ENCODE measurements around the gene GVQW3.

GVQW3 gene

GRCh38 chr11:76380977-76381719, at the start of gene GVQW3, which contains the start of gene THAP12:
GVQW3 (plus strand) TSS chr11:76381323; CDS start chr11:76381829, 506 bp downstream.
THAP12 (minus strand) TSS chr11:76381132; CDS start chr11:76380836, 296 bp downstream.
- peak; percentile 93 to 95 for DNase-seq (ENCODE audit: low read depth in 2 of 2, low spot score in 1 of 2)

GRCh38 chr11:76334826-76335389, 46.2 kb upstream of the GVQW3 start:
- no peak for DNase-seq (ENCODE audit: low read depth in 2 of 2, low spot score in 1 of 2)

GRCh38 chr11:76335842-76336241, 45.3 kb upstream of the GVQW3 start:
- DNase-seq (ENCODE audit: low read depth in 2 of 2, low spot score in 1 of 2), result no peak

DNA sequence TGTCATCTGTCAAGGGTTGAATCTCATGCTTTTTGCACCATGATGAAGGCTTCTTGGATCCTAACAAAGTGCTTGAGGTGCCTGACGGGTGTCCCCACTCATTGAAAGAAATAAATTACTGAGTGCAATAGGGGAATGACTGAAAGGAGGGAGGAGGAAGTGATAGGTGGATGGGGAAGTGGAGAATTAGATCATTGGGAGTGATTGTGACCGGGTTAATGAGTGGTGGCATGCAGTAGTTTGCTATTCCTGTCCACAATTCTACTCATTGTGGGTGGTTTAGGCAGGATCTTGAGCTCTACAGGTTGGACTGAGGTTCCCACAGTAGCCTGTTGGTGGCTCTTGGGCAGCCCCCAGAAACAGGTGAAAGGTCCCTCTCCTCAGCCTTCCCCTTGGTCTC, 44.5 kb upstream of the GVQW3 start:
- no peak for DNase-seq (ENCODE audit: low read depth in 2 of 2, low spot score in 1 of 2)

GRCh38 chr11:76337469-76337868, 43.7 kb upstream of the GVQW3 start:
- no peak for DNase-seq (ENCODE audit: low read depth in 2 of 2, low spot score in 1 of 2)

GRCh38 chr11:76337923-76338322, 43.2 kb upstream of the GVQW3 start:
- DNase-seq (ENCODE audit: low read depth in 2 of 2, low spot score in 1 of 2), result no peak

- DNase-seq (ENCODE audit: low read depth in 2 of 2, low spot score in 1 of 2), result no peak
Observed at GRCh38 chr11:76339221-76339620, 41.9 kb upstream of the GVQW3 start.

GRCh38 chr11:76347466-76347865, 33.7 kb upstream of the GVQW3 start:
- no peak for DNase-seq (ENCODE audit: low read depth in 2 of 2, low spot score in 1 of 2)

- no peak for DNase-seq (ENCODE audit: low read depth in 2 of 2, low spot score in 1 of 2)
Observed at GRCh38 chr11:76348348-76348747, 32.8 kb upstream of the GVQW3 start.

GRCh38 chr11:76355172-76355571, 26.0 kb upstream of the GVQW3 start:
- no peak for DNase-seq (ENCODE audit: low read depth in 2 of 2, low spot score in 1 of 2)

DNA sequence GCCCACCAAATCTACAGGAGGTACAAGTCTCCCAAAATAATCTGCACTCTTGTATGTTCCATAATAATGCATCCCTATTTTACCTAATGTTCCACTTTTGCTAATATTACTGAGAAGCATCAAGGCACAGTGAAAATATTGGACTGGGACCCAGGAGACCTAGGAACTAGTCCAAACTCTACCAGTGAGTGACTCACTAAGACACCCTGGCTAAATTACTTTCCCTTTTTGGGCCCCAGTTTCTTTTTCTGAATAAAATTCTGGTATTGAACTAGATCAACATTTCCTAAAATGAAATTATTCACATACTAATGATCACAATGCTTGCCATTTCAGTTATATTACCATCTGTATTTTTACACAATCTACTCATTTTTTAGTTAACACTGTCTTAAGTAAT, 19.7 kb upstream of the GVQW3 start:
- DNase-seq (ENCODE audit: low read depth in 2 of 2, low spot score in 1 of 2), result no peak

GRCh38 chr11:76361776-76362175, 19.3 kb upstream of the GVQW3 start:
- DNase-seq (ENCODE audit: low read depth in 2 of 2, low spot score in 1 of 2), result no peak

GRCh38 chr11:76362716-76363115, 18.4 kb upstream of the GVQW3 start:
- no peak for DNase-seq (ENCODE audit: low read depth in 2 of 2, low spot score in 1 of 2)

DNA sequence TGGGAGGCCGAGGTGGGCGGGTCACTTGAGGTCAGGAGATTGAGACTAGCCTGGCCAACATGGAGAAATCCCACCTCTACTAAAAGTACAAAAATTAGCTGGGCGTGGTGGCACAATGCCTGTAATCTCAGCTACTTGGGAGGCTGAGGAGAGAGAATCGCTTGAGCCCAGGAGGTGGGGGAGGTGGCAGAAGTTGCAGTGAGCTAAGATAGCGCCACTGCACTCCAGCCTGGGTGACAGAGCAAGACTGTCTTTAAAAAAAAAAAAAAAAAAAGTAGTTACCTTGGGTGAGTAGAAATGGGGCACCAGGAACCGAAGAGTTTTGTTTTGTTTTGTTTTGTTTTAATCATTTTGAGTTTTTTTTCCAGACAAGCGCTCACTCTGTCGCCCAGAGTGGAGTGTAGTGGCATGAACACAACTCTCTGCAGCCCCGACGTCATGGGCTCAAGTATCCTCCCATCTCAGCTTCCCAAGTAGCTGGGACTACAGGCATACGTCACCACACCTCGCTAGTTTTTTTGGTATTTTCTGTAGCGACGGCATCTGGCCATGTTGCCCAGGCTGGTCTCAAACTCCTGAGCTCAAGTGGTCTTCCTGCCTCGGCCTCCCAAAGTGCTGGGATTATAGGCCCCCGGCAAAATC, 16.0 kb upstream of the GVQW3 start:
- no peak for DNase-seq (ENCODE audit: low read depth in 2 of 2, low spot score in 1 of 2)

- no peak for DNase-seq (ENCODE audit: low read depth in 2 of 2, low spot score in 1 of 2)
Observed at GRCh38 chr11:76368490-76368889, 12.6 kb upstream of the GVQW3 start.

DNA sequence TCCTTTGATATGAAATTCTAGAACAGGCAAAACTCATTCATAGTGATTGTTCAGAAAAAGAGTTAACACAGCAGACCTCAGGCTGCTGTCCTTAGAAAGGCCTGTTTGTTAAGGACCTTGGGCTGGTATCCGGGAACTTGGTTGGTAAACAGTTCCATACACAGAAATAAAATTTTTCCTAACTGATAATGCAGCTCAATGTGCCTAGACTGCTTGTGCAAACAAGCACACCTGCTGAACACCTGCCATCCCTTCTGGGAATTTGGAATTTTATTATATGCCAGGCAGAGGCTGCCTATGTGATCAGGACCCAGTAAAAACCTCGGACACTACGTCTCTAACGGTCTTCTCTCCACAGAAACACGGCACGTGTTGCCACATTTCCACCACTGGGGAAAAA, 11.7 kb upstream of the GVQW3 start:
- no peak for DNase-seq (ENCODE audit: low read depth in 2 of 2, low spot score in 1 of 2)

DNA sequence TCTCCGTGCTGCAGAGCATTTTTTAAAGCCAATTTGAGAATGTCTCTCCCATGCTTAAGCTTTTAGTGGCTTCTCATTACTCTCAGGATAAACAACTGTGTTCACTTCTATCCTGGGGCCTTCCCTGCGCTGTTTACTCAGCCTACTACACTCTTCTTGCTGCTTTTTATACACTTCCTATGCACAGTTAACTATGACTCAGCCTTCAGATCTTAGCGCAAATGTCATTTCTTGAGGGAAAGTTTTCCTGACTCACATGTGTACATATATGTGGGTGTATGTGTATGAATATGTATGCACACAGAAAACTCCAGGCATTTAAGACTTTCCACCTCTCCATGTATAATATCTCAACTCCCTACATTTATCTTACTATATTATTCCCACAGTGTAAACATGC, 10.0 kb upstream of the GVQW3 start:
- no peak for DNase-seq (ENCODE audit: low read depth in 2 of 2, low spot score in 1 of 2)

DNA sequence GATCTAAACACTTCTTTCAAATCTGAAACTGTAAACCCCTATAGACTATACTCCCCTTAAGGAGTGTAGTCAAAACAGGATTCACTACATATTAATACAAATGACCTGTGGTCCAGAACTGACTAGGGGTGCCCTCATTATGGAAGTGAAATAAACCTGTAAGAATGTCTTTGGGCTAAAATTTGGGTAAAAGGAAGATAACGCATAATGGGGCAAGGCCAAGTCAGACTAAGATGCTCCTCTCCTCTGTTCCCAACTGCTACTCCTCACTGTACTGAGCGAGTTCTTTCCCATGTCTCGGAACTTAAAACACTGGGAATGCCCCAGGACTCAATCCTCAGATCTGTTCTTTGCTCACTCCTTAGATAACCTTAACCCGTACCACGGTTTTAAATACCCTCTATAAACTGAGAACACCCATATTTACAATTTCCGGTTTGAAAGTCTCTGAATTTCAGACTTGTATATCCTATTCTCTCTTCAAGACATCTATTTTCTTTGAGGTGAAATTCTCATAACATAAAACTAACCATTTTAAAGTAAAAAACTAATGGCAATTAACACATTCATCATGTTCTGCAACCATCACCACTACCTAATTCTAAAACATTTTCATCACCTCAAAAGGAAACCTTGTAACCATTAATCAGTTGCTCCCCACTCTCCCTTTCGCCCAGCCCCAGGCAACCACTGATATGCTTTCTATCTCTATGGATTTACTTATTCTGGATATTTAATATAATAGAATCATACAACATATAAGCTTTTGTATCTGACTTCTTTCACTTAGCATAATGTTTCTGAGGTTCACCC, 4.2 kb upstream of the GVQW3 start:
- DNase-seq (ENCODE audit: low read depth in 2 of 2, low spot score in 1 of 2), result no peak

GRCh38 chr11:76379807-76380158, 1.3 kb upstream of the GVQW3 start:
- no peak for DNase-seq (ENCODE audit: low read depth in 2 of 2, low spot score in 1 of 2)

GRCh38 chr11:76380159-76380976, 755 bp upstream of the GVQW3 start:
- DNase-seq (ENCODE audit: low read depth in 2 of 2, low spot score in 1 of 2), result peak; percentile 7 to 35

- no peak for DNase-seq (ENCODE audit: low read depth in 2 of 2, low spot score in 1 of 2)
Observed at GRCh38 chr11:76382209-76382608, 1.1 kb downstream of the GVQW3 start.

All from stimulated activated CD8-positive, alpha-beta memory T cell treated with anti-CD3 and anti-CD28 coated beads, Interleukin-4, amount 100 ng/mL, for 4 hours (primary cell).